Heart right ventricle (tissue), 16 donors: ENCODE data around the gene UCP2. TPM values are rescaled to one million over a fixed set of nuclear protein-coding genes. Genes with fewer than 3 reads are reported as not detected.
"Not testable (repeated sequence)": the region's sequence is repeated elsewhere in the genome, so short reads cannot be mapped to it uniquely, and the experiment has no call there.

ENCODE experiments used
- ATAC-seq, 8 donors: fragments of 200-7000 bp; cut with Tn5 transposase; one replicate each; pipeline ENCODE4 v1.9.1; 2020; ENCODE audit warnings: mild to moderate bottlenecking in 8 of 8, moderate library complexity in 8 of 8, moderate number of reproducible peaks in 1 of 8
- DNase-seq, 2 donors: peaks; one replicate each; pipeline ENCODE4 v3.0.0-alpha.2; 2020
- H3K27ac ChIP-seq, 10 donors: fragments of 200-600 bp; sonication (generic) in 2 of 10; one replicate each; pipeline versions ENCODE4 v1.5.0 to v1.8.0; 2020 to 2022; ENCODE audit warnings: mild to moderate bottlenecking in 3 of 10
- H3K27me3 ChIP-seq, 7 donors: fragments of 200-600 bp; one replicate each; pipeline ENCODE4 v1.8.0; 2021 to 2022; ENCODE audit warnings: mild to moderate bottlenecking in 2 of 7
- H3K36me3 ChIP-seq, 9 donors: fragments of 200-600 bp; sonication (generic) in 1 of 9; one replicate each; pipeline versions ENCODE4 v1.5.0 to v1.8.0; 2020 to 2022; ENCODE audit warnings: mild to moderate bottlenecking in 2 of 9
- H3K4me1 ChIP-seq, 9 donors: fragments of 200-600 bp; sonication (generic) in 1 of 9; one replicate each; pipeline versions ENCODE4 v1.5.0 to v1.8.0; 2020 to 2022; ENCODE audit warnings: mild to moderate bottlenecking in 4 of 9
- H3K4me3 ChIP-seq, 10 donors: fragments of 200-600 bp; sonication (generic) in 2 of 10; one replicate each; pipeline versions ENCODE4 v1.5.0 to v1.8.0; 2020 to 2022; ENCODE audit warnings: mild to moderate bottlenecking in 7 of 10, moderate library complexity in 2 of 10
- H3K9me3 ChIP-seq, 11 donors: fragments of 200-600 bp in 10 of 11; sonication (generic) in 2 of 11; one replicate each; pipeline versions ENCODE4 v1.5.0 to v1.8.0; 2013 to 2022; ENCODE audit warnings: mild to moderate bottlenecking in 2 of 11, control low read depth in 1 of 11, moderate library complexity in 1 of 11
- WGBS, 2 donors: extraction: QIAGEN DNeasy Blood & Tissue Kit; methylation state at CpG; one replicate each; pipeline ENCODE4 v1.1.7; 2013; ENCODE audit warnings: inconsistent platforms in 1 of 2; 5-methylcytosine and 5-hydroxymethylcytosine counted together
- intact Hi-C, 10 donors: fragments of 100-400 bp; cut with DNase I; formaldehyde crosslinking; loops; one replicate each; pipeline versions ENCODE4 v1.11.1 to v1.14.2; 2022
- polyA plus RNA-seq, 2 donors: library from polyadenylated mRNA; stranded (reverse); fragments of 200-250 nt; gene quantifications; one replicate each; pipeline ENCODE4 v1.2.3, GENCODE V29; 2013
- total RNA-seq, 10 donors: library from RNA; stranded (reverse); fragmentation: NEBNext Ultra II Directional in 3 of 10; extraction: Animal tissue kit (Norgen Biotek cat#: 25700) in 3 of 10; gene quantifications; one replicate each; pipeline versions ENCODE4 v1.2.1 to v1.2.4, GENCODE V29; 2021 to 2023
- TF ChIP-seq, protein P1 (sequence below), 9 donors: fragments of 200-600 bp; sonication (generic) in 2 of 9; IDR thresholded peaks; one replicate each; pipeline versions ENCODE4 v1.5.0 to v1.8.0; 2021 to 2022; ENCODE audit warnings: antibody characterized with exemption in 9 of 9, mild to moderate bottlenecking in 5 of 9, moderate library complexity in 1 of 9
- donor health status: Arrhythmogenic right ventricular cardiomyopathy.
- donor health status: ischemic (EF 13 %, LVEDD 7.1; RV severe dilation, severe dysfunction).
- donor health status: healthy with polysubstance abuse.
- donor health status: DM: no; HTN: yes; CAD: no.
- donor health status: DM: no; HTN: no; CAD: no.
- donor health status: ischemic (EF 25% LVEDD 6.9; RV normal size, moderate dysfunction).
- donor health status: ischemic (EF 25% LVEDD 5.7; RV mildly dilated, moderate dysfunction).
- donor health status: healthy.
- donor health status: DM: yes; HTN: yes; CAD: no.
- donor health status: Ischemic cardiomyopathy.
- donor health status: ischemic (EF 35%, LVEDD 5.7; RV mildly dilated, moderate dysfunction).
- donor health status: nonischemic (EF 11% LVEDD 7.7; RV severe dilation, severe dysfunction).
- donor health status: DM: yes; HTN: yes; CAD: no.
- donor health status: PGD.
- donor health status: ischemic (EF 29% LVEDD 5.4; RV normal size, mild dysfunction).
- donor health status: nonischemic (EF 23%, LVEDD 6.1; RV moderate dilation, normal function).

UCP2 gene
- total and polyA plus RNA-seq, 12 donors, result 10.2 to 73.3 (median 18.1) TPM

DNA sequence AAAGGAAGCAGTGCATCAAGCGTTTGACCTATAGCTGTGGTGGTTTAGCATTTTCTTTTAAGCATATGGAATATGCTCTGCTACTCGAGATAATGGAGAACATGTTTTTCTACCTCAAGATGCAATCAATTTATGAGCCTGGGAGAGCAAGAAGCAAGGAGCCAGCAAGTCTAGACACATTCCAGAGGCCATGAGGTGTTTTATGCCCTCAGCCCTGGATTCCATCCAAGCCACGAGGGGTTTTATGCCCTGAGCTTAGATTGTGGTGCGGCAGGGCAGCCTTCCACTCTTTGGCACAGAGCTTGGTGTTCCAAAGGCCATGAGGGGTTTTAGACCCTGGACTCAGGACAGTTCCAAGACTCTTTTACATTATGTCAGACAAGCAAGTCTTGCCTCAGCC is 43.5 kb downstream of the UCP2 start:
- Histone ChIP-seq H3K4me1 (no peaks in the 10 kb centered on the region), H3K9me3 (peaks cover 0 to 19% (median 0%) of the 10 kb centered on the region in 11 donors), H3K27ac (no peak overlapping the region), H3K36me3 (peaks cover 0 to 9% (median 3%) of the 10 kb centered on the region in 9 donors), H3K4me3 (no peak overlapping the region), H3K27me3 (no peaks in the 10 kb centered on the region)
- DNase-seq (no peak), ATAC-seq (no peak)
- intact Hi-C loops, result no loop called here
- 81 to 87% methylated on average over 4 of the region's 4 CpGs for WGBS, 2 donors
- TF ChIP-seq, protein P1, sequence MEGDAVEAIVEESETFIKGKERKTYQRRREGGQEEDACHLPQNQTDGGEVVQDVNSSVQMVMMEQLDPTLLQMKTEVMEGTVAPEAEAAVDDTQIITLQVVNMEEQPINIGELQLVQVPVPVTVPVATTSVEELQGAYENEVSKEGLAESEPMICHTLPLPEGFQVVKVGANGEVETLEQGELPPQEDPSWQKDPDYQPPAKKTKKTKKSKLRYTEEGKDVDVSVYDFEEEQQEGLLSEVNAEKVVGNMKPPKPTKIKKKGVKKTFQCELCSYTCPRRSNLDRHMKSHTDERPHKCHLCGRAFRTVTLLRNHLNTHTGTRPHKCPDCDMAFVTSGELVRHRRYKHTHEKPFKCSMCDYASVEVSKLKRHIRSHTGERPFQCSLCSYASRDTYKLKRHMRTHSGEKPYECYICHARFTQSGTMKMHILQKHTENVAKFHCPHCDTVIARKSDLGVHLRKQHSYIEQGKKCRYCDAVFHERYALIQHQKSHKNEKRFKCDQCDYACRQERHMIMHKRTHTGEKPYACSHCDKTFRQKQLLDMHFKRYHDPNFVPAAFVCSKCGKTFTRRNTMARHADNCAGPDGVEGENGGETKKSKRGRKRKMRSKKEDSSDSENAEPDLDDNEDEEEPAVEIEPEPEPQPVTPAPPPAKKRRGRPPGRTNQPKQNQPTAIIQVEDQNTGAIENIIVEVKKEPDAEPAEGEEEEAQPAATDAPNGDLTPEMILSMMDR (IDR thresholded peaks at IDR 0.05), result no peak

DNA sequence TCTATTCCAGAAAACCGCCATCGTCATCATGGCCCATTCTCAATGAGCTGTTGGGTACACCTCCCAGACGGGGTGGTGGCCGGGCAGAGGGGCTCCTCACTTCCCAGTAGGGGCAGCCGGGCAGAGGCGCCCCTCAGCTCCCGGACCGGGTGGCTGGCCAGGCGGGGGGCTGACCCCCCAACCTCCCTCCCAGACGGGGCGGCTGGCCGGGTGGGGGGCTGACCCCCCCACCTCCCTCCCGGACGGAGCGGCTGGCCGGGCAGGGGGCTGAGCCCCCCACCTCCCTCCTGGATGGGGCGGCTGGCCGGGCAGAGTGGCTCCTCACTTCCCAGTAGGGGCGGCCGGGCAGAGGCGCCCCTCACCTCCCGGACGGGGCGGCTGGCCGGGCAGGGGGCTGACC is 46.6 kb downstream of the UCP2 start:
- DNase-seq, H3K27ac ChIP-seq, H3K27me3 ChIP-seq, H3K4me1 ChIP-seq, intact Hi-C loops, H3K4me3 ChIP-seq, ATAC-seq: not testable (repeated sequence)
- H3K9me3 ChIP-seq, result peaks cover 0 to 12% (median 0%) of the 10 kb centered on the region in 11 donors
- peaks cover 0 to 33% (median 14%) of the 10 kb centered on the region in 9 donors for H3K36me3 ChIP-seq
- 96 to 97% methylated on average over 15 to 18 of the region's 25 CpGs for WGBS, 2 donors

DNA sequence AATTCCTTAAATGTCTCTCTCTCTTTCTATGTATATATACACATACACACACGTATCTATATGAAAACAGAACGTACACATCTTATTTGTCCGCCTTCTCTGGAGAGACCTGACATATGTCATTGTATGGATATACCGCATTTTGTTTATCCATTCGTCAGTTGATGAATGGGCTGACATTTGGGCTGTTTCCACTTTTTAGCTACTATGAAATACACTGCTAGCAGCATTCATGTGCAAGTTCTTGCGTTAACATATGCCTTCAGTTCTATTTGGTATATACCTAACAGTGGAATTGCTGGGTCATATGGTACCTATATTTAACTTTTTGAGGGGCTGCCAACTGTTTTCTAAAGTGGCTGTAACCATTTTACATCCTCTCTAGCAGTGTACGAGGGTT is 49.9 kb downstream of the UCP2 start:
- TF ChIP-seq, protein P1 (IDR thresholded peaks at IDR 0.05), result no peak
- intact Hi-C loops, result no loop called here
- no peak overlapping the region for H3K4me3 ChIP-seq
- H3K9me3 ChIP-seq, result no peaks in the 10 kb centered on the region
- peaks cover 0 to 64% (median 23%) of the 10 kb centered on the region in 9 donors for H3K36me3 ChIP-seq
- H3K27ac ChIP-seq, result no peak overlapping the region
- DNase-seq, result no peak
- ATAC-seq, result no peak
- no peaks in the 10 kb centered on the region for H3K4me1 ChIP-seq
- 82 to 85% methylated on average over 7 of the region's 7 CpGs for WGBS, 2 donors
- H3K27me3 ChIP-seq, result no peaks in the 10 kb centered on the region

DNA sequence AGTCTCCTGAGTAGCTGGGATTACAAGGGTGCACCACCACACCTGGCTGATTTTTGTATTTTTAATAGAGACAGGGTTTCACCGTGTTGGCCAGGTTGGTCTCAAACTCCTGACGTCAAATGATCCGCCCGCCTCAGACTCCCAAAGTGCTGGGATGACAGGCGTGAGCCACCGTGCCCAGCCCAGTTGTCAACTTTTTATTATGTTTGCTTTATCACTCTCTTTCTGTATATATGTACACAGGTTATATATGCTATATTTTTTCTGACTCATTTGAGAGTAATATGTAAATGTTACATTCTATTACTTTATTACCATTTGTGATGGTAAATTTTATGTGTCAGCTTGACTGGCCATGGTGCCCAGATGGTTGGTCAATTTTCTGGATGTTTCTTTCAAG is 50.7 kb downstream of the UCP2 start:
- TF ChIP-seq, protein P1 (IDR thresholded peaks at IDR 0.05), result no peak
- intact Hi-C loops, result no loop called here
- Histone ChIP-seq H3K36me3 (peaks cover 0 to 72% (median 23%) of the 10 kb centered on the region in 9 donors), H3K27ac (no peak overlapping the region), H3K4me3 (no peak overlapping the region), H3K9me3 (no peaks in the 10 kb centered on the region), H3K4me1 (no peaks in the 10 kb centered on the region), H3K27me3 (no peaks in the 10 kb centered on the region)
- 94 to 100% methylated on average over 6 of the region's 6 CpGs for WGBS, 2 donors
- DNase-seq (no peak), ATAC-seq (no peak)

DNA sequence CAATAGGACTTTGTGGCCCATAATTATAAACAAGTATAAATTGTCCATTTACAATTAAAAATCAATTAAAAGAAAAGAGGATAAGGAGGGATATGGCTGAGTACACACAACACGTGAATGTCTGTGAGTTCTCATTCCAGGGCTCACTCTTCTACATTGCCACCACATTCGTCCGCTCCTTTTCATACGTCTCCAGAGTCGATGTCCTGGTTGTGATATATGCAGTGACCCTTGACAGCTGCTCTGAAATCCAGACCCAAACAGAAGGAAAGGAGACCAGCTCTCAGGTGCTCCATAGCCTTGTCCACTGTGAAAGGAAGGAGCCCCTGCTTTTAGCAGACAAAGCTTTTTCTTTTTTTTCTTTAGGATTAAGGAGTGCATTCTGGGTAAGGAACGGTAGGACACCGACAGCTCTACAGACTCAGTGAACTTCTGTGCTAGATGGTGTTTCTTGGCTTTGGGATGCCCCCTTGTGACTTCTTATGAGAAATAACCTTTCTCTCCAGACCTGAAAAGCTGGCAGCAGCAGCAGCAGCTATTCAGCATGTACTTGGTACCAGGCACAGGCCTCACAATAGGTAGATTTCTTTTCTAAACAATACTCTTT is 51.5 kb downstream of the UCP2 start:
- no peaks in the 10 kb centered on the region for H3K9me3 ChIP-seq
- peak in 5 of 8 donors; percentile 28 to 62 (median 39) for ATAC-seq
- 62 to 65% methylated on average over 7 of the region's 7 CpGs for WGBS, 2 donors
- no peaks in the 10 kb centered on the region for H3K27me3 ChIP-seq
- no peak overlapping the region for H3K27ac ChIP-seq
- no peak overlapping the region for H3K4me3 ChIP-seq
- no peaks in the 10 kb centered on the region for H3K4me1 ChIP-seq
- DNase-seq, result no peak
- TF ChIP-seq, protein P1 (IDR thresholded peaks at IDR 0.05), result peak in 6 of 9 donors; percentile 8 to 41 (median 26)
- intact Hi-C loops, result no loop called here
- peaks cover 0 to 80% (median 29%) of the 10 kb centered on the region in 9 donors for H3K36me3 ChIP-seq
